GM21717 (cell line): ENCODE results near the gene LIN9.

ENCODE experiments used
- ATAC-seq: cut with Tn5 transposase; IDR thresholded peaks from one replicate; pipeline ENCODE4 v1.9.1; 2021; ENCODE audit warnings: mild to moderate bottlenecking, moderate library complexity; ENCODE audit not compliant: unreplicated experiment

The LIN9 gene

GRCh38 chr1:226320930-226321329 lies 12.0 kb upstream of the LIN9 start:
- ATAC-seq, result no peak

DNA sequence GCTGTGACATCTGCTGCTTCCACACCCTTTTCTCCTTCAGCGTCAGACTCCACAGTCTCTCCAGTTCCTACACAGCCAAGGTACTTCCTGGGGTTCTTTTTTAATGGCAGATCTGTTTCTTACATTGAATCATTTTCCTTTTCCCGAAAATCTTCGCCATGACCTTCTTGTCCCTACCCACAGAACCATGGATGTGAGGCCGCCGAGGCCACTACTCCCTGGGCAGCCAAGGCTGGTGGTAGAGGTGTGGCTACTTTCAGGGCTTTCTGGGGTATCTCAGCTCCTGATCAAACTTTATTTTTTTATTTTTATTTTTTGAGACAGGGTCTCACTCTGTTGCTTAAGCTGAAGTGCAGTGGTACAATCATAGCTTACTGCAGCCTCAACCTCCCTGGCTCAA lies 9.5 kb upstream of the LIN9 start:
- ATAC-seq, result no peak

DNA sequence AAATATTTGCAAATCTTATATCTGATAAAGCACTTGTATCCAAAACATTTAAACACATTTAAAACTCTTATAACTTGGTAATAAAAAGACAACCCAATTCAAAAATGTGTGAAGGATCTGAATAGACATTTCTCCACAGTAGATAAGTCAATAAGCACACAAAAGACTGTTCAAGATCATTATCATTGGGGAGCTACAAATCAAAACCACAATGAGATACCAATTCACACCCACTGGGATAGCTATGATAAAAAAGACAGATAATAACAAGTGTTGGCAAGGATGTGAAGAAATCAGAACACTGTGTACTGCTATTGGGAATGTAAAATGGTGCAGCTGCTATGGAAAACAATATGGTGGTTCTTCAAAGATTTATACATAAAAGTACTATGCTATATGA lies 5.1 kb upstream of the LIN9 start:
- ATAC-seq, result no peak

DNA sequence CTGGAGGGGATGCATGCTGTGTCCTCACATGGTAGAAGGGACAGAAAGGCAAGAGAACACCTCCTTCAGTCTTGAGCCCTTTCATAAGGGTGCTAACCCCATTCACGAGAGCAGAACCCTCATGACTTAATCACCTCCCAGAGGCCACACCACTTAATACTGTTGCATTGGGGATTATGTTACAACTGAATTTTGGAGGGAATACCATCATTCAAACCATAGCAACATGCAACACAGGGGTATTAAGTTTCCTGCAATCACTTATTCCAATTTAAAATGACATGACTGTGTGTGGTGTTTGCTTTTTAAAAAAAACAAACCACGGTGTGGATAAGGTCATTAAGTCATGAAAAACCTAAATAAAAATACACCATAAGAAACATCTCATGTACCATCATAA lies 3.1 kb upstream of the LIN9 start:
- ATAC-seq, result no peak

GRCh38 chr1:226311376-226311775 lies 2.4 kb upstream of the LIN9 start:
- ATAC-seq, result no peak

DNA sequence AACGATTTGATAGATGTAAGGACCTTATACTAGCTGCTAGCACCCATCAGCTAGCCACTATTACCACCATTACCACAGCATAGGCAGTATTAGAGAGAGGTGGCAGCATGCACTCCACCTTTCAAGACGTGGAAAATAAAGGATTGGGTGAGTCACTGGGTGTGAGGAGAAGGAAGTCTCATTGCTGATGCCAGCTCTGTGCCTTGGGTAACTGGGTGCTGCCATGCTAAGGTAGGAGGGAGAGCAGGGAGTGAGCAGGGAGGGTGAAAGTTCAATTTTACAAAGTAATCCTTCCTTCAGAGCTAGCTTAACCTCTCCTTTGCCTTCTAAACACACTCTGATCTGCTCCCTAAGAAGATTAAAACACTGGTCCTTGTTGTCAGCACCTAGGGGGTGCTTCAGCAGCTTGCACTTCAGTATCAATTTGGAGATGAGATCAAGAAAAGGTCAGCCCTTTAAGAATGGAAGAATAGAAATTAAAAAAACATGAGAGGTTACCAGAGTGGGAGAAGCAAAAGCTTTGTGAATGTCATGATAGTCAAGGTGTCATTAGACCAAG lies 1.8 kb upstream of the LIN9 start:
- ATAC-seq, result no peak

- no peak for ATAC-seq
These were observed 1.2 kb upstream of the LIN9 start for GRCh38 chr1:226310245-226310540.

DNA sequence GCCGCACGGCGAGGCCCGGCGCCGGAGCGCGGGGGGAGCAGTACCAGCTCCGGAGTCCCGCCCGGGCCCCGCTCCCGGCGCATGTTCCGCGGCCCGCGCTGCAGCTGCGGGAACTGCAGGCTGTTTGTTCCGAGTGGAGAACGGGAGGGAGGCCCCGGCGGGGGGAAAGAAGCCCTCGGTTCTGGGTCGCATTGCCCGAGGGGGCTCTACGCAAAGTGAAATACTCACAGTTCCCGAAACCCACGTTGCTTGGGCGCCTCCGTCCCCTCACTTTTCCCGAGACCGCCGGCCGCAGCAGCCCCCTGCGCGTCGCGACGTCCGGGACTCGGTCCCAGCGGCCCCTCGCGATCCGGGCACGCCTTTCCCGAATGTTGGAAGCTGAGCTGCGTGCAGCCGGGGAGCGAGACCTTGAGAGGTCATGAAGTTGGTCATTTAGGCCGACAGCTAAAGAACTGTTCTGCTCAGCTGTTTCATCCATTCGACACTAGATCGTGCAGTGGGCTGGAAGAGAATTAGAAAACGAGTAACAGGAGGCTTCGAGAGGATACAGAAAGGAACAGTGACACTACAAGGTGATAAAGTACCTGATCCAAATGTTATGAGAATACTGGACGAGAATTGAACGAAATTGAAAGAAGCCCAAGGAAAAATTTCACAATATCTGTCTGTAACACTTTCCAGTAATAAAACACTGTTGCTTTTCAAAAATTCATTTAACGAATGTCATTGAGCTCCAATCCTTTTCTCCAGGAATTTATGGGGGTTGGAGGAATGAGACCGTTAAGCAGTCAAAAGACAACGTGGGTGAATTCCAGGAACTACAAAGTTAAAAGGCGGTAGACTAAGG lies 657 bp upstream of the LIN9 start:
- peak; percentile 46 for ATAC-seq

DNA sequence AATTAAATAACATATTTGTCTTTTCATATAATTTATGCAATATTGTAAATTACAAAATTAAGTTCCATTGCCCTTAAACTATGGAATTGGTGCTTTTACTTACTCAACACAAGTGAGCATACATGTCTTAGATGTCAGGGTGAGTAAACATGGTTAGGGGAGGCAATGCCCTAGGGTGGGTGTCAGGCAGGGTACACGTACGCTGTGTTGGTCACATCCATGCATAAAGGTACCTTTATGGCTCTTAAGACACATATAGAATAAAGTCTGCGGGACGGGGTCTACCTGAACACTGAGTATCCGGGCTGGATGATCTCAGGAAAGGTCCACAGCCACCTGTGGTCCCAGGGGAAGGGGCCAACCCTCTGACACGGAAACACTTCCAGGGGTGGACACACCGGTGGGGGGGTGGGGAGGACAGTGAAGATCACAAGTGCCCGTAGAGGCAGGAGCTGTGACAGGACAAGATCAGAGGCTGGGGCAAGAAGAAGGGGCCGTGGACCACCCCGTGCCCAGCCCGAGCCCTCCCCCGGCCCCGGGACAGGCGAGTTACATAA lies 720 bp downstream of the LIN9 start:
- ATAC-seq, result peak; percentile 2

- ATAC-seq, result no peak
These were observed 2.5 kb downstream of the LIN9 start for GRCh38 chr1:226306425-226306824.

GRCh38 chr1:226305184-226305583 lies 3.8 kb downstream of the LIN9 start:
- ATAC-seq, result no peak

- ATAC-seq, result no peak
These were observed 4.5 kb downstream of the LIN9 start for GRCh38 chr1:226304291-226304955.

DNA sequence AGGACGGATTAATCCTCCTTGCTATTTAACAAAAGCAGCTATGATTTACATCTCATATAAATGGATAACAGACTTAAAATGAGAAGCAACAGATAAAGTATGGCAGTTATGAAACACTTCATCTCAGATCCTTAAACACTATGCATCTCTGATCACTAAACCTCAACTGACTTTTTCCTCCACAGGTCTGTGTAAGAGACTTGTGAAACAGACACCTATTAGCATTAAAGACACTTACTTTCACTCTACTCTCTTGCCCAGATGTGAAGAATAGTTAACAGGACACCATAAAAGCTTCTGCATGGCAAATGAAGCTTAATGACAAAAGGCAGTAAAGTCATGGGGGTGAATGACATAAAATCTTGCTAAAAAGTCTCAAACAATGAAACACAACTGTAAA lies 6.2 kb downstream of the LIN9 start:
- no peak for ATAC-seq

- no peak for ATAC-seq
These were observed 12.1 kb downstream of the LIN9 start for GRCh38 chr1:226296911-226297310.

- no peak for ATAC-seq
These were observed 15.4 kb downstream of the LIN9 start for GRCh38 chr1:226293553-226293920.

GRCh38 chr1:226292874-226293552 lies 16.0 kb downstream of the LIN9 start:
- no peak for ATAC-seq

GRCh38 chr1:226287587-226287986 lies 21.4 kb downstream of the LIN9 start:
- no peak for ATAC-seq

GRCh38 chr1:226281058-226281457 lies 27.9 kb downstream of the LIN9 start:
- ATAC-seq, result no peak

- ATAC-seq, result no peak
These were observed 29.5 kb downstream of the LIN9 start for GRCh38 chr1:226279498-226279897.

DNA sequence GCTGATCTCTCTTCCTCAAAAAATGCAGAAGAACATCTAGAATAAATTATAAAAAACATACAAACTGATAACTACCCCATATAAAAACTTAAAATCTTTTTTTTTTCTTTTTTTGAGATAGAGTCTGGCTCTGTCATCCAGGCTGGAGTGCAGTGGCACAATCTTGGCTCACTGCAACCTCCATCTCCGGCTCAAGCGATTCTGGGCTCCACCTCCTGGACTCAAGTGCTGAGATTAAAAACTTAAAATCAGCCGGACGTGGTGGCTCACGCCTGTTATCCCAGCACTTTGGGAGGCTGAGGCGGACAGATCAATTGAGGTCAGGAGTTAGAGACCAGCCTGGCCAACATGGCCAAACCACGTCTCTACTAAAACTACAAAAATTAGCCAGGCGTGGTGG lies 31.1 kb downstream of the LIN9 start:
- no peak for ATAC-seq

DNA sequence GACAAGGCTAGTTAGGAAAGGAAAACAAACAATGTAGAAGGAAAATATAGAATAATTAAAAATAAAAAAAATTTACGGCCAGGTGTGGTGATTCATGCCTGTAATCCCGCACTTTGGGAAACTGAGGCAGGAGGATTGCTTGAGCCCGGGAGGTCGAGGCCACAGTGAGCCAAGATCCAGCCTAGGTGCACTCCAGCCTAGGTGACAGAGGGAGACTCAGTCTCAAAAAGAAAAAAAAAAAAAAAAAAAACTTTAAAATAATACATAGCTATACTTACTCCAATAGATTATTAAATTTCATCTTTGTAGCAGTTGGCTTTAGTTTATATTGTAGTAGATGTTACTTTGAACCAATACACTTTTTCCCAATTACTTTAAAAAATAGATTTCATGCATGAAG lies 32.0 kb downstream of the LIN9 start:
- ATAC-seq, result no peak
